CD4-positive, alpha-beta T cell treated with Interferon gamma for 1 hour (primary cell): ENCODE data around the gene WDR45.

ENCODE experiments used
- DNase-seq: peaks from one replicate; pipeline ENCODE4 v3.0.0-alpha.2; 2020

The WDR45 gene

GRCh38 chrX:49073601-49074575, 5.8 kb downstream of the WDR45 start, which contains the start of gene PRAF2:
Gene PRAF2, minus strand, starts transcription at chrX:49074002. Its CDS starts 15 bp downstream, at chrX:49073987.
- peak; percentile 92 for DNase-seq

GRCh38 chrX:49072712-49073095, 7.0 kb downstream of the WDR45 start:
- no peak for DNase-seq

GRCh38 chrX:49071877-49072711, 7.6 kb downstream of the WDR45 start:
- DNase-seq = no peak

DNA sequence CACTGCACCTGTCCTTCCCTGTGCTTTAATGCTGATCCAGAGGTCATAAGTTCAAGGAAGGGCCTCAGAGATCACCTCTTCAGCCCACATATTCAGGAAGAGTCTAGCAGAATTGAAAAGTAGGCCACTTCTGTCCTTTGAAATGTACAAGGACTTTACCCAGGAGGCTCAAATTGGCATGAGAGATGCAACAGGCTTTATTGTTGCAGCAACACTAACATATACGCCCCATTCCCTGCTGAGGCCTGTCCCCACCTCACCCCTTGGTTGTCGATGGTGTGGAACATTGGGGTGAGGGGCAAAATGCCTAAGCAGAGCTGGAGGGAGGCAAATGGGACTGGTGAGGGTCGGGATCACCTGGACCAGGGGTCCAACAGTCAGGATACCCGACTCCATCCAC, 8.7 kb downstream of the WDR45 start:
- DNase-seq = no peak

DNA sequence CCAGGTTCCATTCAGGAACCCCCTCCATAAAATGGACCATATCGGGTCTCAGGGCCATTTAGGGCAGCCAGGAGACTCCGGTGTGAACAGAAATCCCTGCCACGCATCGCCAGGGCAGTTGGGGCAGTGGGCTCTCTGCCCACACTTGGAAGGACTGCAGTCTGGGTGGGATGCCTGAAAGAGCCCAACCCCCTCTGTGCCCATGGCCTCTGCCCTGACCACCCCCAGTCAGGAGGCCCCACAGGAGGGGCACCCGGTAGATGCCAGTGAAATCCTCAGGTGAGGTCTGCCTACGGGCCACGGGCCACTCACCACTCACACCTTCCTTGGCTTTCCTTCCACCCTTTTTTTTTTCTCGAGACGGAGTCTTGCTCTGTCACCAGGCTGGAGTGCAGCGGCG, 10.6 kb downstream of the WDR45 start:
- DNase-seq = no peak

DNA sequence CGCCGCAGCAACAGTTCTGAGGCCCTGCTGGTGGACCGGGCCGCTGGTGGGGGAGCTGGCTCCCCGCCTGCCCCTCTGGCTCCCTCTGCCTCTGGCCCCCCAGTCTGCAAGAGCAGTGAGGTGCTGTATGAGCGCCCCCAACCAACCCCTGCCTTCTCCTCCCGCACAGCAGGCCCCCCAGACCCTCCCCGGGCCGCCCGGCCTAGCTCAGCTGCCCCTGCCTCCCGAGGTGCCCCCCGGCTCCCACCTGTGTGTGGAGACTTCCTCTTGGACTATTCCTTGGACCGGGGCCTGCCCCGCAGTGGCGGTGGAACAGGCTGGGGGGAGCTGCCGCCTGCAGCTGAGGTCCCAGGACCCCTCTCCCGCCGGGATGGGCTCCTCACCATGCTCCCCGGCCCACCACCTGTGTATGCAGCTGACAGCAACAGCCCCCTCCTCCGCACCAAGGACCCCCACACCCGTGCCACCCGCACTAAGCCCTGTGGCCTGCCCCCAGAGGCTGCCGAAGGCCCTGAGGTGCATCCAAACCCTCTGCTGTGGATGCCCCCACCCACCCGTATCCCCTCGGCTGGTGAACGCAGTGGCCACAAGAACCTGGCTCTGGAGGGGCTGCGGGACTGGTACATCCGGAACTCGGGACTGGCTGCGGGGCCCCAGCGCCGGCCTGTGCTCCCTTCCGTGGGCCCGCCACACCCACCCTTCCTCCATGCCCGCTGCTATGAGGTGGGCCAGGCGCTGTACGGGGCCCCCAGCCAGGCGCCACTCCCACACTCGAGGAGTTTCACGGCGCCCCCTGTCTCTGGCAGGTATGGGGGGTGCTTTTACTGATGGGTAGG, 12.2 kb downstream of the WDR45 start:
- DNase-seq = no peak

DNA sequence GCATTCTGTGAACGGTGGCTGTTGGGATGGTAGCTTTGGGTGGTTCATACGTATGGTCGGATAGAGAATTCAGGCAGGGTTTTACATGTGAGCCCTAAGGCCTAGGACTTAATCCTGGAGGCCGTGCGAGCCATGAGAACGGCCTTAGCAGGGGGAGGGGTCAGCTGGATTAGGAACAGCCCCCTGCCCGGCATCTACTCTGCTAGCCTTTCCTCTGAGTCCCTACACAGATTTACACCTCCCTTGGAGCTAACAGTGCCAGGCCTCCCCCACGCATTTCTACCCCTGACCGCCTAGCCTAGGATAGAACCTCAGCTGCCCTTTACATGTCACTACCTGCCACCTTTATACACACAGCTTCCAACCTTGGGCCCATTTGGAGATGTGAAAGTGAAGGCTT, 13.0 kb downstream of the WDR45 start:
- DNase-seq = no peak

DNA sequence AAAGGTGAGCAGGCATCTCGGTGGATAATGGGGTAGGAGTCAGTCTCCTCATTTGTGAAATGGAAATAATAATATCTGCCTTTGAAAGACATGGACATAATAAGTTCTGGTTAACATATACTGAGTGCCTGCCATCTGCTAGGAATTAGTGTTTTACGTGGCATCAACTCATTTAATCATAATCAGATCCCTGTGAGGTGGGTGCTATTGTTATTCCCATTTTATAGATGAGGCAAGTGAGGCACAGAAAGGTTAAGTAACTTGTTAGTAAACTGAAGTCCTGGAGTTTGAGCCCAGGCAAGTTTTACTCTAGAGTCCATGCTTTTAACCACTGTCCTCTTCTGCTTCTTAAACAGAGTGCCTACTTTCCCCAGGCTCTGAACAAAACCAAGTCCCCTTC, 13.4 kb downstream of the WDR45 start:
- no peak for DNase-seq

DNA sequence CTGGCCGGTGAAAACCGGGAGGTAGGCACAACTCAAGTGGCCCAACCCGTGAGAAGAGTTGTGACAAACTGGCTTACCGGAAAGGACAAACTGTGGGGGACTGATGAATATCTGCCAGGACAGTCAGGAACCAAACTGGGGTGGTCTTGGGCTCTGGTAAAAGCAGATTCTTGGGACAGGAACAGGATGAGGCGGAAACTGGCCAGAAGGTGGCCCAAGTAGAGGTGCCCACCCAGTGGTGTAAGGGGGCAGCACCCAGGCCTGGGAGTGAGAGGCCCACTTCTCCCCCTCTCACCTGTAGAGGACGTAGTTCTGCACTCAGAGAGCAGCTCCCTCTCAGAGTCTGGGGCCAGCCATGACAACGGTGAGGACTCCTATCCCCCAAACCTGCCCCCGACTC, 15.0 kb downstream of the WDR45 start:
- no peak for DNase-seq

- no peak for DNase-seq
Measured at GRCh38 chrX:49064303-49064702, 15.4 kb downstream of the WDR45 start.

- no peak for DNase-seq
Measured at GRCh38 chrX:49063715-49064114, 16.0 kb downstream of the WDR45 start.

GRCh38 chrX:49061916-49062315, 17.8 kb downstream of the WDR45 start:
- no peak for DNase-seq

GRCh38 chrX:49061490-49061889, 18.2 kb downstream of the WDR45 start:
- no peak for DNase-seq

- no peak for DNase-seq
Measured at GRCh38 chrX:49060914-49061313, 18.8 kb downstream of the WDR45 start.

DNA sequence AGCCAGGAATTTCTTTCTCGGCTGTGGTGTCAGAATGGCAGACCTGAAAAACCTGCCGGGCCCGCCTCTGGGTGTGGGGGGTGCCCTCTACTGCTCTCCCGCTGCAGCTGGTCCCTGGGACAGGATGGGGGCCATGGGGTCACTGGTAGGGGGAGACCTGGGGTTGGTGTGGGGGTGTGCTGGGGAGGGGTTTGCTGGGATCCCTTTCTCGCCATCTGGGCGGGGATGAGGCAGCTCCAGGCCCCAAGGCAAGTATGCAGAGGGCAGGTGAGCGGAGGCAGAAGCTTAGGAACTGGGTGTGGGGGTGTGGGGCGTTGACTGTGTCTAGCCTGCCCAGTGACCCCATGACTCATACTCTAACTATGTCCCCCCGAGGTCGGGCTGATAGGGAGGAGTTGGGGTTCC, 20.0 kb downstream of the WDR45 start:
- DNase-seq = no peak

DNA sequence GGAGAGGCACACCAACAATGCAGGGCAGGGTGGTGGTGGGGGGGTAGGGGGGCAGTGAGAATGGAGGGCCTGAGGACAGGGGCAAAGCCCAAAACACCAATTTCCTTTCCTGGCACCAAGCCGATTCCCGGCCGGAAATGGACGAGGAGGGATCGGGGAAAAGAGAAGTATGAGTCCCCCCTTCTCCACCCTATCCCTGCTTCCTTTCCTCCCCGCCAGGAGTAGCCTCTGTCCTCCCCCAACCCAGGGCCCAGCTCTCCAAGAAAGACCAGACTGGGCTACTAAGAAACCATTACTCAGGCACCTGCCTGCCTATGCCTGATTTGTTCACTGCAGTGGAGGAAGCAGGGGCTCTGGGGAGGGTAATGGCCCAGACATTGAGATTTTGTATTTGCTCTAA, 20.5 kb downstream of the WDR45 start:
- DNase-seq = no peak

DNA sequence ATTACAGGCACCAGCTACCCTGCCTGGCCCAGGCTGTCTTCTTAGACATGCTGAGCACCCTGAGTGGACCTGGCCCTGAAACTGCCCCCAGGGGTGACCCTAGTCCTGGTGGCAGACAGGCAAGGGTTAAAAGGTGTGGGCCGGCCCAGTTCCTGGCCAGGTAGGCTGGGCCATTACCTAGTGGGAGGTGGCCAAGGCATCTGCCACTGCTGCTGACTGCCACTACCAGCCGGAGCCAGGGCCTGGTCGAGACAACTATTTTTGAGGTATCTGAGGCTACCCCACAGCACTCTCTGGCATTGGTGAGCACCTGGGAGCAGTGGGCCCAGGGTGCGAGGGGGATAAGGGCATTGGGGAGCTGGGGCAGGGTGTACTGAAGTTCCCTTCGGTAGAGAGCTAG, 20.9 kb downstream of the WDR45 start, which contains the start of gene CCDC120:
TSS of gene CCDC120 (plus strand) at position 206 of the 400 bp plus-strand sequence. CDS start 3,043 bp downstream, outside the sequence.
- no peak for DNase-seq

DNA sequence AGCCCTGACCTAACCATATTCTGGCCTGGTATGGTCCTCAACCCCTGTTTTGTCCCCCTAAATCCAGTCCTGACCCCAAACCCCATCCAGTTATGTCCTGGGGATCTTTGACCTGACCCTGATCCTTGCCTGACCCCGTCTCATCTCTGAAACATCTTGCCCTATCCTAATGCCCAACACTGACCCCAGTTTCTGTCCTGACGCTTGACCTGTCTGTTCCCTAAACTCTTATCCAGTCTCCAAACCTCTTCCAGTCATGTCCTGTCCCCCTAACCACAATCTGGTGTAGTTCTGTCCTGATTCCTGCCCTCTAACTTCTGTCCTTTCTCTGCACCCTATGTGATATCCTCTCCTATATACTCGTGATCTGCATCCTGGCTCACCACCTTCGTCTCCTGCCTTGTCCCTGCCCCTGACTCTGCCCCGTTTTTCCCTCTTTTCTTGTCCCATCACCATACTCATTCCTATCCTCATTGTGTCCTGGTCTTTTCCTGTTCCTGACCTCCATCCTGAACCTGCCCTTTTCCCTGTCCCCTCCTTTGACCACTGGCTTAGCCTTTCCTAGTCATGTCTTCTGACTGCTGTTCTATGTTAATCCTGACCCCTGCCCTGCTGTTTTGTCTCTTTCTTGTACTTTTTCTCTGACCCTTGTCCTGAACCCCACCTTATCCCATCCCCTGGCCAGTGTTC, 25.5 kb downstream of the WDR45 start:
- DNase-seq = no peak

- DNase-seq = peak; percentile 78
Measured at GRCh38 chrX:49053223-49054072, 26.2 kb downstream of the WDR45 start.

DNA sequence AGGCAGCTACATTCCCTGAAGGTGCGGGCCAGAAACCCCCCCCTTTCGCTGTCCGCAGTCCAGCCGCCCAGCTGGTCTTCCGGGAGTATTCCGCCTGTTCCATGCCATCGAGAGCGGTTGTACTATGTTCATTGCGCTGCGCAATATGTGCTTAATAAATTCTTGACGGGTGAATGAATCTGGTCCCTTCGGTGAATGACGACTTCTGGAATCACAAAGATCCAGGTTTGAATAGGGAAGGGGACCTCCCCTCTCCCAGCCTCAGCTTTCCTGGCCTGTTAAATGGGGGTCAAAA, 35.8 kb downstream of the WDR45 start:
- DNase-seq = no peak
